H9 (cell line): ENCODE results near the gene OGFRL1. TPM values are rescaled to one million over a fixed set of nuclear protein-coding genes. Genes with fewer than 3 reads are reported as not detected.
A peak's percentile ranks its signal among the peaks of the same experiment; 100 is the strongest.

Experiments
- DNase-seq: peaks from one replicate; pipeline ENCODE4 v3.0.0-alpha.2; 2017
- H2AFZ ChIP-seq: one replicate; pipeline ENCODE4 v1.6.1; 2013; ENCODE audit warnings: mild to moderate bottlenecking, low read length, control low read depth, moderate library complexity
- H2AK5ac ChIP-seq: 2 replicates; pipeline ENCODE4 v1.6.1; 2013; ENCODE audit warnings: low read length, control low read depth, mixed read lengths; ENCODE audit not compliant: insufficient read length
- H2BK120ac ChIP-seq: one replicate; pipeline ENCODE4 v1.6.1; 2013; ENCODE audit warnings: low read depth, mild to moderate bottlenecking, low read length, control low read depth, inconsistent platforms; ENCODE audit not compliant: poor library complexity, severe bottlenecking
- H2BK12ac ChIP-seq: 2 replicates; pipeline ENCODE4 v1.6.1; 2013; ENCODE audit warnings: low read length, control low read depth, mixed read lengths, low read depth; ENCODE audit not compliant: insufficient read length
- H2BK15ac ChIP-seq: 2 replicates; pipeline ENCODE4 v1.6.1; 2013; ENCODE audit warnings: low read depth, low read length, control low read depth
- H2BK20ac ChIP-seq: one replicate; pipeline ENCODE4 v1.6.1; 2013; ENCODE audit warnings: low read depth, mild to moderate bottlenecking, low read length, control low read depth, inconsistent platforms; ENCODE audit not compliant: poor library complexity, severe bottlenecking
- H2BK5ac ChIP-seq: 2 replicates; pipeline ENCODE4 v1.6.1; 2013; ENCODE audit warnings: low read length, control low read depth, mixed read lengths; ENCODE audit not compliant: insufficient read length
- H3K14ac ChIP-seq: 2 replicates; pipeline ENCODE4 v1.6.1; 2013; ENCODE audit warnings: low read length, control low read depth; ENCODE audit not compliant: insufficient read depth
- H3K18ac ChIP-seq: 2 replicates; pipeline ENCODE4 v1.6.1; 2013; ENCODE audit warnings: low read depth, mild to moderate bottlenecking, mixed read lengths, low read length, control low read depth; ENCODE audit not compliant: insufficient read length
- H3K23ac ChIP-seq: 2 replicates; pipeline ENCODE4 v1.6.1; 2013; ENCODE audit warnings: low read length, control low read depth, mixed read lengths, low read depth; ENCODE audit not compliant: insufficient read length
- H3K23me2 ChIP-seq: 2 replicates; pipeline ENCODE4 v1.6.1; 2013; ENCODE audit warnings: low read depth, mild to moderate bottlenecking, mixed read lengths, low read length, control low read depth; ENCODE audit not compliant: insufficient read length, poor library complexity, severe bottlenecking
- H3K27ac ChIP-seq: 2 replicates; pipeline ENCODE4 v1.5.1; 2013; ENCODE audit warnings: low read length, control low read depth, mixed read lengths, low read depth; ENCODE audit not compliant: insufficient read length
- H3K27me3 ChIP-seq: 2 replicates; pipeline ENCODE4 v1.6.1; 2013; ENCODE audit warnings: low read length, control low read depth, inconsistent platforms; ENCODE audit not compliant: insufficient read depth
- H3K4ac ChIP-seq: 2 replicates; pipeline ENCODE4 v1.6.1; 2013; ENCODE audit warnings: low read depth, mild to moderate bottlenecking, control low read depth, inconsistent platforms, low read length, moderate library complexity
- H3K4me1 ChIP-seq: 2 replicates; pipeline ENCODE4 v1.6.1; 2013; ENCODE audit warnings: low read length, control low read depth, inconsistent platforms; ENCODE audit not compliant: insufficient read depth
- H3K4me2 ChIP-seq: 2 replicates; pipeline ENCODE4 v1.6.1; 2013; ENCODE audit warnings: low read length, control low read depth, mixed read lengths; ENCODE audit not compliant: insufficient read length, insufficient read depth
- H3K56ac ChIP-seq: 2 replicates; pipeline ENCODE4 v1.6.1; 2013; ENCODE audit warnings: low read depth, mild to moderate bottlenecking, mixed read lengths, low read length, control low read depth; ENCODE audit not compliant: insufficient read length
- H3K79me1 ChIP-seq: 2 replicates; pipeline ENCODE4 v1.6.1; 2013; ENCODE audit warnings: low read depth, mild to moderate bottlenecking, moderate library complexity, low read length, control low read depth, inconsistent platforms; ENCODE audit not compliant: insufficient read depth, poor library complexity, severe bottlenecking
- H3K79me2 ChIP-seq: 2 replicates; pipeline ENCODE4 v1.6.1; 2013; ENCODE audit warnings: low read length, control low read depth, inconsistent platforms; ENCODE audit not compliant: insufficient read depth
- H3K9ac ChIP-seq: 2 replicates; pipeline ENCODE4 v1.6.1; 2013; ENCODE audit warnings: low read length, control low read depth, mixed read lengths; ENCODE audit not compliant: insufficient read length; ENCODE audit errors: extremely low read depth
- H3K9me3 ChIP-seq: one replicate; pipeline ENCODE4 v1.6.1; 2013; ENCODE audit warnings: low read depth, low read length, inconsistent platforms; ENCODE audit not compliant: control insufficient read depth
- H3T11ph ChIP-seq: one replicate; pipeline ENCODE4 v1.6.1; 2013; ENCODE audit warnings: mild to moderate bottlenecking, low read length, control low read depth, inconsistent platforms
- H4K20me1 ChIP-seq: one replicate; pipeline ENCODE4 v1.6.1; 2013; ENCODE audit not compliant: control insufficient read depth, insufficient read length, insufficient read depth
- H4K5ac ChIP-seq: 2 replicates; pipeline ENCODE4 v1.6.1; 2013; ENCODE audit warnings: low read depth, mild to moderate bottlenecking, mixed read lengths, low read length, control low read depth; ENCODE audit not compliant: insufficient read length
- H4K8ac ChIP-seq: replicated peaks from 2 replicates; pipeline ENCODE4 v1.6.1; 2013; ENCODE audit warnings: low read length, control low read depth, mixed read lengths, low read depth; ENCODE audit not compliant: insufficient read length
- H4K91ac ChIP-seq: 2 replicates; pipeline ENCODE4 v1.6.1; 2013; ENCODE audit warnings: low read depth, mild to moderate bottlenecking, moderate library complexity, mixed read lengths, low read length, control low read depth; ENCODE audit not compliant: insufficient read length
- H3K27ac Mint-ChIP-seq, 3 experiments: 2 replicates in 2 of 3; 3 replicates in 1 of 3; pipeline ENCODE4 v1.8.0; 2020 to 2021; ENCODE audit warnings: mixed read lengths in 3 of 3, mild to moderate bottlenecking in 1 of 3, moderate library complexity in 1 of 3
- H3K27me3 Mint-ChIP-seq: 2 replicates; pipeline ENCODE4 v1.8.0; 2021; ENCODE audit warnings: low read depth, mild to moderate bottlenecking, moderate library complexity, mixed read lengths
- H3K36me3 Mint-ChIP-seq, 3 experiments: 2 replicates in 2 of 3; 3 replicates in 1 of 3; pipeline ENCODE4 v1.8.0; 2020 to 2021; ENCODE audit warnings: low read depth in 3 of 3, mixed read lengths in 3 of 3; ENCODE audit not compliant: insufficient read depth in 1 of 3
- H3K4me1 Mint-ChIP-seq, 2 experiments: 2 replicates each; pipeline ENCODE4 v1.8.0; 2020; ENCODE audit warnings: mixed read lengths in 2 of 2
- H3K4me3 Mint-ChIP-seq, 2 experiments: 2 replicates in 1 of 2; 3 replicates in 1 of 2; pipeline ENCODE4 v1.8.0; 2020 to 2021; ENCODE audit warnings: mild to moderate bottlenecking in 2 of 2, mixed read lengths in 2 of 2, moderate library complexity in 1 of 2
- H3K9me3 Mint-ChIP-seq, 2 experiments: 2 replicates in 1 of 2; 3 replicates in 1 of 2; pipeline ENCODE4 v1.8.0; 2020; ENCODE audit warnings: mild to moderate bottlenecking in 2 of 2, mixed read lengths in 2 of 2, moderate library complexity in 1 of 2
- CTCF ChIP-seq: fragments of 200-600 bp; sonication (generic); conservative IDR thresholded peaks from 3 replicates; pipeline ENCODE4 v1.8.0; 2021; ENCODE audit warnings: antibody characterized with exemption, mild to moderate bottlenecking
- WGBS: extraction: QIAGEN DNeasy Blood & Tissue Kit; methylation state at CpG from one replicate; pipeline ENCODE4 v1.1.7; 2013; ENCODE audit warnings: missing lambda C conversion rate, low lambda C conversion rate, mixed read lengths; ENCODE audit not compliant: insufficient read length; ENCODE audit errors: extremely low coverage; 5-methylcytosine and 5-hydroxymethylcytosine counted together
- total RNA-seq: library from RNA; stranded (reverse); gene quantifications from 2 replicates; pipeline ENCODE4 v1.2.1, GENCODE V29; 2021

OGFRL1 gene
- total RNA-seq, 1 experiment from 2014 or later: 2.8 TPM

- no peak overlapping the region for H4K8ac ChIP-seq
- no peak overlapping the region for H2AK5ac ChIP-seq
- H3K4me1 ChIP-seq: no peaks in the 10 kb centered on the region
- Mint-ChIP-seq H3K4me1 (peaks cover 0 to 2% of the 10 kb centered on the region in 2 experiments; a peak in 1 of 4 replicates), H3K9me3 (no peaks in the 10 kb centered on the region), H3K27me3 (no peaks in the 10 kb centered on the region), H3K27ac (no peak overlapping the region), H3K36me3 (no peaks in the 10 kb centered on the region), H3K4me3 (no peak overlapping the region)
- H4K20me1 ChIP-seq: no peaks in the 10 kb centered on the region
- H2BK12ac ChIP-seq: no peak overlapping the region
- H3K4me2 ChIP-seq: no peak overlapping the region
- H3K9me3 ChIP-seq: no peaks in the 10 kb centered on the region
- H2BK120ac ChIP-seq: no peak overlapping the region
- no peaks in the 10 kb centered on the region for H3K79me1 ChIP-seq
- H3K14ac ChIP-seq: peak overlapping the region; percentile 40; the same call in 1 of the 2 replicates
- H2BK20ac ChIP-seq: no peak overlapping the region
- H4K5ac ChIP-seq: no peak overlapping the region
- H2BK5ac ChIP-seq: no peak overlapping the region
- H3K4ac ChIP-seq: no peak overlapping the region
- H2BK15ac ChIP-seq: no peak overlapping the region
- no peak overlapping the region for H3T11ph ChIP-seq
- no peak overlapping the region for H4K91ac ChIP-seq
- no peak overlapping the region for H3K18ac ChIP-seq
- H3K79me2 ChIP-seq: no peaks in the 10 kb centered on the region
- no peak overlapping the region for H3K27ac ChIP-seq
- H3K23me2 ChIP-seq: no peaks in the 10 kb centered on the region
- no peak overlapping the region for H3K23ac ChIP-seq
- no peak overlapping the region for H2AFZ ChIP-seq
- no peaks in the 10 kb centered on the region for H3K27me3 ChIP-seq
- no peak overlapping the region for H3K56ac ChIP-seq
- DNase-seq: no peak
- TF ChIP-seq CTCF: no peak
- H3K9ac ChIP-seq: no peak overlapping the region
- no CpG with 5 or more reads among the region's 5 CpGs for WGBS
Measured at GRCh38 chr6:71324194-71324785, 35.7 kb downstream of the OGFRL1 start.
